Heart left ventricle (tissue), 13 donors: ENCODE results near the gene KCND3.

Experiments
- CTCF ChIP-seq, 12 donors: fragments of 200-600 bp; sonication (generic) in 4 of 12; IDR thresholded peaks; one replicate each; pipeline versions ENCODE4 v1.5.0 to v1.8.0; 2018 to 2022; ENCODE audit warnings: antibody characterized with exemption in 12 of 12, mild to moderate bottlenecking in 5 of 12
- POLR2A ChIP-seq, 2 donors: fragments of 450-650 bp; IDR thresholded peaks; one replicate each; pipeline ENCODE4 v1.6.1; 2017; ENCODE audit warnings: antibody characterized with exemption in 2 of 2, mild to moderate bottlenecking in 2 of 2, moderate library complexity in 2 of 2
- donor health status: ischemic (EF 13 %, LVEDD 7.1; RV severe dilation, severe dysfunction).
- donor health status: DM: no; HTN: yes; CAD: no.
- donor health status: DM: no; HTN: no; CAD: no.
- donor health status: ischemic (EF 25% LVEDD 6.9; RV normal size, moderate dysfunction).
- donor health status: ischemic (EF 25% LVEDD 5.7; RV mildly dilated, moderate dysfunction).
- donor health status: ischemic (EF 35%, LVEDD 5.7; RV mildly dilated, moderate dysfunction).
- donor health status: nonischemic (EF 11% LVEDD 7.7; RV severe dilation, severe dysfunction).
- donor health status: DM: yes; HTN: yes; CAD: no.
- donor health status: PGD.
- donor health status: ischemic (EF 29% LVEDD 5.4; RV normal size, mild dysfunction).
- donor health status: nonischemic (EF 23%, LVEDD 6.1; RV moderate dilation, normal function).

- TF ChIP-seq CTCF (IDR thresholded peaks at IDR 0.05) (no peak), POLR2A (IDR thresholded peaks at IDR 0.05) (no peak)
Observed at GRCh38 chr1:111754984-111755330, 234.5 kb downstream of the KCND3 start.
